HUES64 (cell line): ENCODE data around the gene NPHP4.

Experiments
- H3K27ac ChIP-seq: 2 replicates; pipeline ENCODE4 v1.7.0; 2013; ENCODE audit warnings: low read depth, low read length, inconsistent platforms
- H3K27me3 ChIP-seq: 2 replicates; pipeline ENCODE4 v1.6.1; 2013; ENCODE audit warnings: mild to moderate bottlenecking, low read length; ENCODE audit not compliant: insufficient read depth
- H3K36me3 ChIP-seq: 2 replicates; pipeline ENCODE4 v1.6.1; 2013; ENCODE audit warnings: mild to moderate bottlenecking, low read length; ENCODE audit not compliant: insufficient read depth
- H3K4me1 ChIP-seq: 2 replicates; pipeline ENCODE4 v1.6.1; 2013; ENCODE audit warnings: mild to moderate bottlenecking, low read length, moderate library complexity; ENCODE audit not compliant: insufficient read depth
- H3K4me3 ChIP-seq: 2 replicates; pipeline ENCODE4 v1.5.1; 2013; ENCODE audit warnings: mild to moderate bottlenecking, low read length, moderate library complexity
- H3K9ac ChIP-seq: 2 replicates; pipeline ENCODE4 v1.6.1; 2013; ENCODE audit warnings: mild to moderate bottlenecking, low read depth, low read length
- H3K9me3 ChIP-seq: 2 replicates; pipeline ENCODE4 v1.6.1; 2013; ENCODE audit warnings: low read depth, low read length; ENCODE audit not compliant: insufficient read depth
- WGBS: fragments of 150-250, 120-280 bp; methylation state at CpG from one replicate; pipeline ENCODE4 v1.1.7; 2013; ENCODE audit warnings: missing lambda C conversion rate; 5-methylcytosine and 5-hydroxymethylcytosine counted together

NPHP4 gene

GRCh38 chr1:5814046-5814619 lies 178.1 kb downstream of the NPHP4 start:
- Histone ChIP-seq H3K9ac (no peak overlapping the region), H3K36me3 (no peaks in the 10 kb centered on the region), H3K27ac (no peak overlapping the region), H3K4me1 (no peaks in the 10 kb centered on the region), H3K4me3 (no peak overlapping the region), H3K27me3 (no peaks in the 10 kb centered on the region), H3K9me3 (0 out of 2 replicates have a peak, but pooled peaks cover 7% of the 10 kb centered on the region)
- 89% methylated on average over 24 of the region's 25 CpGs for WGBS

DNA sequence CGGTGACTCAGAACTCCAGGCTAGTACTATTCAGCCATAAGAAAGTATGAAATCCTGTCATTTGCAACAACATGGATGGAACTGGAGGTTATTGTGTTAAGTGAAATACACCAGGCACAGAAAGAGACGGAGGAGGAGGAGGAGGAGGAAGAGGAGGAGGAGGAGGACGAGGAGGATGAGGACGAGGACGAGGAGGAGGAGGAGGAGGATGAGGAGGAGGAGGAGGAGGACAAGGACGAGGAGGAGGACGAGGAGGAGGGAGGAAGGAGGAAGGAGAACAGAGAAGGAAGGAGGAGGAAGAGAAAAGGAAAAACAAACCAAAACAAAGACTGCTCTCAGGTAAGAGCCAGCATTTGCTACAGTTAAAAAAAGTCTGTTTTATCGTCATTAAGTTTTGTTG lies 178.7 kb downstream of the NPHP4 start:
- Histone ChIP-seq H3K9ac (no peak overlapping the region), H3K27me3 (no peaks in the 10 kb centered on the region), H3K4me3 (no peak overlapping the region), H3K9me3 (0 out of 2 replicates have a peak, but pooled peaks cover 7% of the 10 kb centered on the region), H3K36me3 (no peaks in the 10 kb centered on the region), H3K27ac (no peak overlapping the region), H3K4me1 (no peaks in the 10 kb centered on the region)
- 85% methylated on average over 7 of the region's 8 CpGs for WGBS
